Islet of Langerhans (tissue), 1 donor: ENCODE results near the gene HK2.
"Not testable (repeated sequence)": the region's sequence is repeated elsewhere in the genome, so short reads cannot be mapped to it uniquely, and the experiment has no call there.

Experiments
- FAIRE-seq: peaks from one replicate; lab custom pipeline; 2011; peaks lifted over from hg19 to GRCh38; lab: Jason Lieb, UNC

Gene HK2

DNA sequence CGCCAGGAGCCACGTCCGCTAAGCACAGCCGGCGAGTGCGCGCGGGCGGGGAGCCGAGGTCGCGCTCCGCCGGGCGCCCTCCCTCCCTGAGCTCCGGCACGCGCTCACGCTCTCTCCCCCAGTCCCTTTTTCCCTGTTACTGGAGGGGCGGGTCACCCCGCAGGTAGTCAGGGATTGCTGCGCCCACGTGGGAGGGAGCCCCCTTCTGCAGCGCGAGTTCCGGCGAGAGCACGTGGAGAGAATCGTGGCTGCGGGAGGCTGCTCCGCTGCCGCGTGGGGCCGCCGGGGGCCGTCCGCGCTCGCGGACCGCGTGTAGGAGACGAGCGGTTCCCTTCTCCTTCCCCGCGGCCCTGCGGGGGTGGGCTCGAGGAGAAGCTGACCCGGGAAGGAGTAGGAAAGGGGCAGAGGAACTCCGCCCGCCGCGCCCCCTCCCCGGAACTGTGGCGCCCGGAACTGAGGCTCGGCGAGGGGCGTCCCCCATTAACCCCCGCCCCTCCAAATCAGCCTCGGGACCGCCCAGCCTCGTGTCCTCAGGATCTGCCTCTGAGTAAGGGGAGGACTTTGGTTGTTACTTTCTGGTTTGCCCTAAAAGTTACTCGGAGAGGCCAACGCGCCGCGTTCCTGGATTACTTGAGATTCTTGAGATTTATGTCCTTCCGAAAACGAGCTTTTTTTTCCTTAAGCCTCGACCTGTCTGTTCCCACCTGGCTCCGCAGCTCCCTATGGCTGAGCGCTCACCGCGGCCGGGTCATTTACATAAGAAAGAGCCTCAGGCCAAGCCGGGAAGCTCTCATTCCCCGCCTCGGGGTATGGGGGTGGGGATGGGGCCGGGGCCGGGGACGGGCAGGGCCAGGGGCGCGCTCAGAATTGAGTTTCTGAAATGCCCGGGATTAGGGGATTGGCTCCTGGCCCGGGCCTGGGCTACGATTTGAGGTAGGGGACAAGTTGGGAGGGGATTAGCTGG lies 1.1 kb downstream of the HK2 start:
- no peak for FAIRE-seq

DNA sequence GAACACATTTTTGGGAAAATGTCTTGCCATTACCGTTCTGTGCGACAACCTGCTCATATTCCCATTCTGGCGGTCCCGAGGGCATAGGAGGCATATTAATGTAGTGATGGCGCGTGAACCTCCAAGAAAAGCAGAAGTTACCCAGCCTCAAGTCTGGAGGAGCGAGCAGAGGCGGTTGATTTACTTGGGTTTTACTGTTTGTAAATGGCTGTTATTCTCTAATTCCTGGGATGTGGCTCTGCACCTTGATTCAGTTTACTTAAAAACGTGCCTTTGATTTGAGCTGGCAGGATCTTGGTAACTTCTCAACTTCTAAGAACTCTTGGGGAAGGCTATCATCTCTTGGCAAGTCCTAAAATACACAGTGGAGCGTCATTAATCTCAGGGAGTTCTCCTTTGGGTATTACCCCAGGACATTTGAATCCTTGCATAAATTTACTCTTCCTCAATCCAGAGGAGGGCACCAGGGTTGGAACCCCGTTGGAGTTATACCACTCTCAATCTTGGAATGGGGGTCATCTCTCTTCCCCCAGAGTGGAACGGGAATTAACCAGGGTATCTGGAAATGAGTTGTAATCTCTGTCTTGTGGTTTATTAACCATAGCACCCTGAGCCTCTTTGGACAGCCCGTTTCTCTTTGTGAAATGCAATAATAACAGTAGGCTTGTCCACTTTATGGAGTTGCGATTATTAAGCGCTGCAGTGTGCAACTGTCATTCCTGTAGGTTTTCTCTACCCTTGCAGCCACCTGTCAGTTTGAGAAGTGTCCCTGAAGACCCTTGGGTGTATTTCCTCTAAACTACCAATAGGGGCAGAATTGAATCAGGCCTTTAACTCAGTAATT lies 2.1 kb downstream of the HK2 start:
- no peak for FAIRE-seq

- no peak for FAIRE-seq
Measured at GRCh38 chr2:74836675-74837401, 2.9 kb downstream of the HK2 start.

GRCh38 chr2:74841641-74842040 lies 7.7 kb downstream of the HK2 start:
- no peak for FAIRE-seq

DNA sequence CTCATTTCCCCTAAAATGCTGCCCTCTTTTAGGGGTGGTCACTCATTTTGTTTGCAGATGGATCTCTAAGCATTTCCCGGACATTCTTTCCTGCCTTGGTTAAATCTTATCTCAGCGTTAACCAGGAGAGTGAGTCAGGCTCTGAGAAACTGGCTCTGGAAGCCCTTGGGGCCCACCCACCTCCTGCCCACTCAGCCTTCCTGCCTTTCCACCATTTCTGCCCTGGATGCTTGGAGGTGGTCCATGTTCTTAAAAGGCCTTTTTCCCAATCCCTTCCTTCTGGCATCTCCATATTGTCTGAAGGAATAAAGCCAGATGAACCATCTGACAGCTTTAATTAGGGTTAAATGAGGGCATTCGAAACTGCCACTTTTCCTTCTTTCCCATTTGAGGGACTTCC lies 9.5 kb downstream of the HK2 start:
- no peak for FAIRE-seq

GRCh38 chr2:74843899-74844298 lies 10.0 kb downstream of the HK2 start:
- no peak for FAIRE-seq

- FAIRE-seq, result no peak
Measured at GRCh38 chr2:74844752-74845151, 10.8 kb downstream of the HK2 start.

- no peak for FAIRE-seq
Measured at GRCh38 chr2:74845217-74845751, 11.4 kb downstream of the HK2 start.

GRCh38 chr2:74845991-74846390 lies 12.1 kb downstream of the HK2 start:
- no peak for FAIRE-seq

- no peak for FAIRE-seq
Measured at GRCh38 chr2:74846481-74846880, 12.6 kb downstream of the HK2 start.

DNA sequence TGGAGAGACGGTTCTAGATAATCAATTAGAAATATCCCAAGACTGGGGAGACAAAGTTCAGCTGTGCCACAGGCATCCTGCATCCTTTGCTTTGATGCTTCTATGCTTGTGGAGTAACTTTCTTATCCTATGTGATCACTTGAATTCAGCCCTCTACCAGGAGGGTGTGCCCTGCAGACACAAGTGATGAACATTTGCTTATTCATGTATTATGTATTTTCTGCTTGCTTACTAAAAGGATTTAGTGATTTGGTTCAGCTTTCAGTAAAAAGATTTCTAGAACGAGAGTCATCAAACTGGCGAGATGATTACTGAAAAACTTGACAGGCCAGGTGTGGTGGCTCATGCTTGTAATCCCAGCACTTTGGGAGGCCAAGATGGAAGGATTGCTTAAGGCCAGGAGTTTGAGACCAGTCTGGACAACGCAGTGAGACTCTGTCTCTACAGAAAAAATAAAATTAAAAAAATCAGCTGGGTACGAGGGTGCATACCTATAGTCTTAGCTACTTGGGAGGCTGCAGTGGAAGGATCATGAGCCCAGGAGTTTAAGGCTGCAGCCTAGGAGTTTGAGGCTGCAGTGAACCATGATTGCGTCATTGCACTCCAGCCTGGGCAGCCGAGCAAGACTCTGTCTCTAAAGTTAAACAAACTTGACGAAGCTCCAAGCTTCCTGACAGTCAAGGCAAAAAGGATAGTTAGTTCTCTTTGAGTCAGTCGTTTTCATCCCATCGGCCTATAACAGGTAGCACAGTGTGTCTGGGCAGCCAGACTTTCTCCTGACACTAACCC lies 13.3 kb downstream of the HK2 start:
- no peak for FAIRE-seq

DNA sequence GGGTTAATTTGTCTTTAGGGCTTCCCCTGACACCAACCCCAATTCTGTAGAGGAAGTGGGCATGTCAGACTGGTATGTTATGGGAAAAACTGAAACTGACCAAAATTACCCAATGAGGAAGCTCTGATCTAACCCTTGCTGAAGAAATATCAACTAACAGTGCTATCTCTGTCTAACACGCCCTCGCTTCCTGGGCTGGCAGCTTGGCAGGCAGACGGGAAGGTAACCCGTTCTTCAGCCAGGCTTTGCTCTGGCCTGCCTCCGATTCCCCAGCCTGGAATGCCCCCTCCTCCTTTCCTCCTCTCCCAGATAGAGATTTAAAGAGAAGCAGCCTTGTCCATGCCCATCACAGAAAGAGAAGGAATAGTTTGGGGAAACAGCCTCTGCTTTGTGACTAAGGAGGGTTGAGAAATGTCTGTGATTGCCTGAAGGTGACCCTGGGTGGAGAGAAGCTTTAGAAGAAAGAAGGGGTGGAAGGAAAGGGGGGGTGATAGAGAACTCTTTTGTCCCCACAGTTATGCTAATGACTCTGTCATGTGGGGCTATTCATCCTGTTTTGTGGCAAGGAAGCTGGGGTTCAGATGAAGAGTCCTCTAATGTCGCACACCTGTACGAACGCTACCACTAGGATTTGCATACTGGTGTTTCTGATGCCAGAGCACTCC lies 15.4 kb downstream of the HK2 start:
- no peak for FAIRE-seq

DNA sequence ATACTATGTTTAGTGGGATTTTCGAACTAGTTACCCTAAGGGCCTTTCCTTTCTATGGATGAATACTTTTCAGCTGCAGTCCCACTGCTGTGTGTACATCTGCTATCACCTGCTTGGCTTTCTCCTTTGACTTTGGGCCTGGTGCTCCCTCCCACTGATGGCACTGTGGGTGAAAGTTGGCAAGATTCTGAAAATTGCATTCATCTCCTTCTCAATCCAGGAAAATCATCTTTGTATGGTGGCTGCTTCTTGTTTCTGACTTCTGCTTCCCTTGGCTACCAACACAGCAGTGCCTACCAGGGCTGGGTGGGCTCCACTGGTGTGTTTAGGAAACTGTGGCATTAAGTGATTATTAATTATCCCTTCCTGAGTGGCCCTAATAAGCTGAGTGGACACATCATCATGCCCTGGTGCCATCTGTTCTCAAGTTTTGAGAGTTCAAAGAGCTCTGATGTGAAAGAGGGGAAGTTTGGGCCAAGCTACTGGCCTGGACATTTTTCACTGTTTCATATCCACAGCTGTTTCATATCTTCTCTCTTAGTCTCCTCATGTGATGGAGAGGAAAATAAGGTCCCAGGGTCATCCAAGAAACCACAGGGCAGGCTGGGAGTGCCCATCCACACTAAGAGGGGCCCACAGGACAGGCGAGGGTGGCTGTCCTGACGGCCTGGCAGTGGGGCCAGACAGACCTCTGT lies 16.7 kb downstream of the HK2 start:
- FAIRE-seq, result no peak

DNA sequence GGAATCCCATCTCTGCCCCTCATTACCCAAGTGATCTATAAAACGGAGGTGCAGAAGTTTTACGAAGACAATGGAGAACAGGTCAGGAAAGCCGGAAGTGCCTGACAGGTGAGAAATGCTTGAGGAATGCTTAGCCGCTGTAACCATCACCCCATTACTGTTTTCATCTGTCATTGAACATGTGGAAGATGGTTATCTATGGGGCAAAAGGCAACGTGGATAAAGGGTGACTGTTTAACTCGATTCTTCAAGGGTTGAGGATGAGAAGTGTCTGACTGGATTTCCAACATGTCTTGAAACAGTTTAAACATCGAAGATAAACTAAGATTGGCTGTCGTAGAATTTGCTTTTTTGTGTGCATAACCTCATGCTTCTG lies 17.3 kb downstream of the HK2 start:
- FAIRE-seq, result no peak

DNA sequence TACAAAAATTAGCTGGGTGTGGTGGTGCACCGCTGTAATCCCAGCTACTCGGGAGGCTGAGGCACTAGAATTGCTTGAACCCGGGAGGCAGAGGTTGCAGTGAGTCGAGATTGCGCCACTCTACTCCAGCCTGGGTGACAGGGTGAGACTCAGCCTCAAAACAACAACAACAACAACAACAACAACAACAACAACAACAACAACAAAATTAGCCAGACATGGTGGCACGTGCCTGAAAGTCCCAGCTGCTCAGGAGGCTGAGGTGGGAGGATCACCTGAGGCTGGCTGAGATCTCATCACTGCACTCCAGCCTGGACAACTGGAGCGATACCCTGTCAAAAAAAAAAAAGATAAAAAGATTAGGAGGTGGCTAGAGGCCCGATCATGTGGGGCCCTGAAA lies 19.4 kb downstream of the HK2 start:
- FAIRE-seq, result not testable (repeated sequence)

DNA sequence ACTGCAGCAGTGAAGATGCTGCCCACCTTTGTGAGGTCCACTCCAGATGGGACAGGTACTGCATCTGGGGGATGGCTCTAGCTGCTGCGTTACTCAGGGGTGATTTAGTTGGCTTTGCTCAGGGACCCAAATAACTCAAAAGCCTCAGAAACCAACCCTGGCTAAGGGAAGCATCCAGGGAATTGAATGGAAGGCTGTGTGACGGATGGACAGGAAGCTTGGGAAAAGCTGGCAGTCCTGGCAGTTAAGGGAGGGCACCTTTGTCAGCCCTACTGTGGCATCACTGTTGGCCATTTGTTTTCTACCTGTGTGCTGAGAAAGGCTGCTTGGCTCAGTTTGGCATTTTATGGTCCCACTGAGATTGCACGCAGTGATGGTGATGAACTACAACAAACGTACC lies 20.5 kb downstream of the HK2 start:
- FAIRE-seq, result no peak

DNA sequence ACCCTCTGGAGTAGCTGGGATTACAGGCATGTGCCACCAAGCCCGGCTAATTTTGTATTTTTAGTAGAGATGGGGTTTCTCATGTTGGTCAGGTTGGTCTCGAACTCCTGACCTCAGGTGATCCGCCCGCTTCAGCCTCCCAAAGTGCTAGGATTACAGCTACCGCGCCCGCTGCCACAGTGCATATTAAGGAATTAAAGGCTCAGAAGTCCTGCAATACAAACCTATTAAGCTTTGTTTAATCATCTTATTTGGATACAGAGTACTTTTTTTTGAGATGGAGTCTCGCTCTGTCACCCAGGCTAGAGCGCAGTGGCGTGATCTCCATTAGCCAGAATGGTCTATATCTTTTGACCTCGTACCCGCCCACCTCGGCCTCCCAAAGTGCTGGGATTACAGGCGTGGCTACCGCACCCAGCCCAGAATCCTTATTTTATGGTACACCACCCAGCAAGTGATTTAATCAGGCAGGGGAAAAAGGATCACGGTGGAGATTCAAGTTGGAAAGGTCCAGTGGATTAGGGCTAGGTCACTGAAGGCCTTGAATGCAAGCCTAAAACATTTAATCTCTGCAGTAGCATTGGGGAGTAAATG lies 21.3 kb downstream of the HK2 start:
- FAIRE-seq, result not testable (repeated sequence)

DNA sequence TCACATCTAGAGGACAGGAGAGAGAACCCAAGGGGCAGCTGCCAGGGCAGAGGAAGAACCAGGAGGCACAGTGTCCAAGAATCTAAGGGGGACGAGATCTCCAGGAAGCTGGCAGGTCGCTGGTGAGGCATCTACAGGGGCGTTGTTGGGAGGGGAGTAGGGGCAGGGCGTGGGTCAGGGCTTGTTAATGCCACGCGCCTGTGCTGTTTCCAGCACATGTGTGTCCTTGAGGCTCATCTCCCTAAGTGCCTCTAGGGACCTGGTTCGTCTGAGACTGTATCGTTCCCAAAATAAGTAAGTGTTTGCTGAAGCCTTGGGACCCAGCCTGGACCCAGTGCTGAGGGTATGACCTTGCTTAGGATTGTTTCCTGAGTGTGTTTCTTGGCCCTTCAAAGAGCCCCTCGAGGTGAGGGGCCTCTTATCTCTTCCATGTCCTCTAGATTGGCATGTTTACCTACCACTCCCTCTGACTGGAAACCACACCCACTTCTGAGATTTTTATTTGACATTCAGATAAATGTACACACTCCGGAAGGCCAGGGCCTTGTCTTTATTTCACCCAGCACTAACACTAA lies 22.2 kb downstream of the HK2 start:
- FAIRE-seq, result no peak

- FAIRE-seq, result no peak
Measured at GRCh38 chr2:74856599-74856998, 22.7 kb downstream of the HK2 start.

GRCh38 chr2:74857215-74857614 lies 23.3 kb downstream of the HK2 start:
- FAIRE-seq, result no peak
